SK-N-SH (cell line): Measurements from ENCODE around the gene BEND4. TPM values are rescaled to one million over a fixed set of nuclear protein-coding genes. Genes with fewer than 3 reads are reported as not detected.

Experiments
- CTCF ChIA-PET: fragments of 300-600, 350-600 bp; formaldehyde crosslinking; extraction: SDS; loops from one replicate; lab custom pipeline; 2021; lab: Yijun Ruan, JAX
- POLR2A ChIA-PET: fragments of 350-600 bp; sonication (Branson Sonifier 250); formaldehyde crosslinking; extraction: SDS; loops from one replicate; lab custom pipeline; 2020; ENCODE audit warnings: antibody characterized with exemption, inconsistent platforms; lab: Yijun Ruan, JAX
- DNase-seq: peaks from one replicate; pipeline ENCODE4 v3.0.0; 2012
- H2AFZ ChIP-seq: fragments of 200-600 bp; sonication (generic); 2 replicates; pipeline ENCODE4 v1.8.1; 2016; ENCODE audit warnings: antibody characterized with exemption, mild to moderate bottlenecking, low read depth
- H3F3A ChIP-seq: fragments of 200-600 bp; sonication (generic); replicated peaks from 2 replicates; pipeline ENCODE3; 2016; ENCODE audit warnings: antibody characterized with exemption, mild to moderate bottlenecking; ENCODE audit not compliant: insufficient read depth
- H3K27ac ChIP-seq, 2 experiments: fragments of 200-500 bp in 1 of 2; fragments of 200-600 bp in 1 of 2; sonication (Bioruptor generic) in 1 of 2; sonication (generic), shearing (Covaris generic) in 1 of 2; 2 replicates each; pipeline versions ENCODE4 v1.5.1 to v1.6.1; 2014 to 2016; ENCODE audit warnings: low read depth in 2 of 2, inconsistent platforms in 1 of 2, low read length in 1 of 2, mild to moderate bottlenecking in 1 of 2, mixed read lengths in 1 of 2
- H3K27me3 ChIP-seq: fragments of 200-600 bp; sonication (generic), shearing (Covaris generic); 2 replicates; pipeline ENCODE4 v1.6.1; 2016; ENCODE audit warnings: mixed run types; ENCODE audit not compliant: insufficient read depth
- H3K36me3 ChIP-seq, 2 experiments: fragments of 200-500 bp in 1 of 2; fragments of 200-600 bp in 1 of 2; sonication (Bioruptor generic) in 1 of 2; sonication (generic) in 1 of 2; replicated peaks in 1 of 2; 2 replicates each; pipeline versions ENCODE3 to v1.5.1; 2014 to 2016; ENCODE audit warnings: low read length in 1 of 2, mild to moderate bottlenecking in 1 of 2; ENCODE audit not compliant: insufficient read depth in 2 of 2, control insufficient read depth in 1 of 2
- H3K4me1 ChIP-seq, 2 experiments: fragments of 200-500 bp in 1 of 2; fragments of 200-600 bp in 1 of 2; sonication (Bioruptor generic) in 1 of 2; sonication (generic), shearing (Covaris generic) in 1 of 2; 2 replicates each; pipeline versions ENCODE4 v1.5.1 to v1.6.1; 2014 to 2016; ENCODE audit warnings: low read depth in 1 of 2, low read length in 1 of 2, mixed run types in 1 of 2; ENCODE audit not compliant: insufficient read depth in 2 of 2, control insufficient read depth in 1 of 2
- H3K4me2 ChIP-seq: fragments of 200-600 bp; sonication (generic), shearing (Covaris generic); 2 replicates; pipeline ENCODE4 v1.6.1; 2017; ENCODE audit warnings: mixed run types
- H3K4me3 ChIP-seq, 2 experiments: fragments of 200-500 bp in 1 of 2; fragments of 200-600 bp in 1 of 2; sonication (Bioruptor generic) in 1 of 2; sonication (generic), shearing (Covaris generic) in 1 of 2; 2 replicates each; pipeline versions ENCODE4 v1.5.1 to v1.8.1; 2014 to 2016; ENCODE audit warnings: low read depth in 2 of 2, inconsistent platforms in 1 of 2, low read length in 1 of 2, mild to moderate bottlenecking in 1 of 2, mixed read lengths in 1 of 2, moderate library complexity in 1 of 2
- H3K79me2 ChIP-seq: fragments of 200-600 bp; sonication (generic); 2 replicates; pipeline ENCODE4 v1.8.1; 2017; ENCODE audit warnings: mild to moderate bottlenecking; ENCODE audit not compliant: insufficient read depth
- H3K9ac ChIP-seq: fragments of 200-600 bp; sonication (generic); 2 replicates; pipeline ENCODE4 v1.6.1; 2017; ENCODE audit warnings: mixed run types
- H3K9me2 ChIP-seq: fragments of 200-600 bp; sonication (generic); 2 replicates; pipeline ENCODE4 v1.6.1; 2017; ENCODE audit warnings: mixed run types
- H3K9me3 ChIP-seq: fragments of 200-600 bp; sonication (generic); 2 replicates; pipeline ENCODE4 v1.6.1; 2017; ENCODE audit warnings: mixed run types, mild to moderate bottlenecking, moderate library complexity
- H4K20me1 ChIP-seq: fragments of 200-600 bp; sonication (generic); 2 replicates; pipeline ENCODE4 v1.6.1; 2017; ENCODE audit warnings: mild to moderate bottlenecking, mixed run types; ENCODE audit not compliant: insufficient read depth
- CTCF ChIP-seq: fragments of 200-600 bp; sonication (generic); IDR thresholded peaks from 2 replicates; pipeline ENCODE4 v1.6.1; 2017; ENCODE audit warnings: antibody characterized with exemption, mild to moderate bottlenecking, moderate library complexity
- ELF1 ChIP-seq: IDR thresholded peaks from 2 replicates; pipeline ENCODE4 v1.4.0; 2012
- EZH2phosphoT487 ChIP-seq: fragments of 200-600 bp; sonication (generic); IDR thresholded peaks from 2 replicates; pipeline ENCODE4 v1.6.1; 2017; ENCODE audit warnings: low read depth, mixed run types, mild to moderate bottlenecking, antibody characterized with exemption, moderate library complexity, borderline replicate concordance
- FOSL2 ChIP-seq: IDR thresholded peaks from 2 replicates; pipeline ENCODE4 v1.4.0; 2012; ENCODE audit warnings: low read depth, mild to moderate bottlenecking, moderate library complexity, borderline replicate concordance
- FOXJ3 ChIP-seq: sonication (generic); formaldehyde crosslinking; IDR thresholded peaks from 2 replicates; pipeline ENCODE4 v1.5.1; 2020; ENCODE audit warnings: mild to moderate bottlenecking, missing genetic modification reagents
- FOXM1 ChIP-seq: IDR thresholded peaks from 2 replicates; pipeline ENCODE4 v1.4.0; 2012; ENCODE audit warnings: low read depth, mild to moderate bottlenecking
- GABPA ChIP-seq: IDR thresholded peaks from 2 replicates; pipeline ENCODE4 v1.4.0; 2012; ENCODE audit warnings: low read depth, mild to moderate bottlenecking
- IRF3 ChIP-seq: fragments of 150-350 bp; IDR thresholded peaks from 2 replicates; pipeline ENCODE4 v1.6.1; 2016; ENCODE audit warnings: mild to moderate bottlenecking, low read depth, low read length
- MAX ChIP-seq: IDR thresholded peaks from 2 replicates; pipeline ENCODE4 v1.4.0; 2012; ENCODE audit warnings: low read depth
- MEF2A ChIP-seq: IDR thresholded peaks from 2 replicates; pipeline ENCODE4 v1.4.0; 2012; ENCODE audit warnings: low read depth, borderline replicate concordance
- NFIC ChIP-seq: IDR thresholded peaks from 2 replicates; pipeline ENCODE4 v1.4.0; 2012; ENCODE audit warnings: borderline replicate concordance
- POLR2AphosphoS5 ChIP-seq: IDR thresholded peaks from 2 replicates; pipeline ENCODE4 v1.6.1; 2012; ENCODE audit warnings: low read depth, low read length
- RCOR1 ChIP-seq: fragments of 150-350 bp; IDR thresholded peaks from 2 replicates; pipeline ENCODE4 v1.6.1; 2017; ENCODE audit warnings: antibody characterized with exemption, low read length
- SMC3 ChIP-seq: IDR thresholded peaks from 2 replicates; pipeline ENCODE4 v1.6.1; 2012; ENCODE audit warnings: low read depth, low read length, improper control_type of control experiment
- TCF12 ChIP-seq: IDR thresholded peaks from 2 replicates; pipeline ENCODE4 v1.4.0; 2012
- TEAD4 ChIP-seq: IDR thresholded peaks from 2 replicates; pipeline ENCODE4 v1.4.0; 2012; ENCODE audit warnings: mild to moderate bottlenecking, borderline replicate concordance; ENCODE audit not compliant: insufficient read depth
- YY1 ChIP-seq: IDR thresholded peaks from 2 replicates; pipeline ENCODE4 v1.4.0; 2012; ENCODE audit warnings: low read depth, mild to moderate bottlenecking
- ZBTB33 ChIP-seq: IDR thresholded peaks from 2 replicates; pipeline ENCODE4 v1.4.0; 2012; ENCODE audit warnings: low read depth, borderline replicate concordance
- WGBS: methylation state at CpG from one replicate; pipeline ENCODE4 v1.1.6; 2017; ENCODE audit warnings: low lambda C conversion rate; 5-methylcytosine and 5-hydroxymethylcytosine counted together
- polyA plus RNA-seq, 3 experiments: library from polyadenylated mRNA; depleted of rRNA; stranded (reverse); fragments of >200 nt; gene quantifications; 2 replicates each; pipeline ENCODE4 v1.2.3, GENCODE V29; 2012

Gene BEND4
- polyA plus RNA-seq, 1 of the 3 experiments (the other 2 are of a cell fraction), result 0.02 TPM

GRCh38 chr4:42070463-42070862 lies 82.0 kb downstream of the BEND4 start:
- H3F3A ChIP-seq, result no peaks in the 10 kb centered on the region
- no peaks in the 10 kb centered on the region; a peak in 1 of 4 replicates for H3K4me1 ChIP-seq
- H3K4me2 ChIP-seq, result no peak overlapping the region
- no peaks in the 10 kb centered on the region for H4K20me1 ChIP-seq
- DNase-seq, result no peak
- H2AFZ ChIP-seq, result no peak overlapping the region
- ChIA-PET CTCF (no interaction called here), POLR2A (no interaction called here)
- peaks cover 49 to 68% of the 10 kb centered on the region in 2 experiments for H3K36me3 ChIP-seq
- no peaks in the 10 kb centered on the region for H3K27me3 ChIP-seq
- no peaks in the 10 kb centered on the region for H3K9me3 ChIP-seq
- no peaks in the 10 kb centered on the region for H3K79me2 ChIP-seq
- WGBS, result 95% methylated on average over 4 of the region's 4 CpGs
- H3K9ac ChIP-seq, result no peak overlapping the region
- TF ChIP-seq MAX (no peak), RCOR1 (no peak), TCF12 (no peak), CTCF (no peak), SMC3 (no peak), ZBTB33 (no peak), FOXM1 (no peak), YY1 (no peak), TEAD4 (no peak)
- no peaks in the 10 kb centered on the region for H3K9me2 ChIP-seq
- H3K4me3 ChIP-seq, result no peak overlapping the region
- H3K27ac ChIP-seq, result no peak overlapping the region

GRCh38 chr4:42067264-42067663 lies 85.2 kb downstream of the BEND4 start:
- WGBS, result 50% methylated on average over 2 of the region's 2 CpGs
- no peaks in the 10 kb centered on the region; a peak in 1 of 4 replicates for H3K4me1 ChIP-seq
- no peak for DNase-seq
- no peaks in the 10 kb centered on the region for H3K27me3 ChIP-seq
- H4K20me1 ChIP-seq, result no peaks in the 10 kb centered on the region
- H3F3A ChIP-seq, result no peaks in the 10 kb centered on the region
- H3K9ac ChIP-seq, result no peak overlapping the region
- no peaks in the 10 kb centered on the region for H3K9me3 ChIP-seq
- H3K27ac ChIP-seq, result no peak overlapping the region
- no peak overlapping the region for H3K4me3 ChIP-seq
- peaks cover 36 to 85% of the 10 kb centered on the region in 2 experiments for H3K36me3 ChIP-seq
- H2AFZ ChIP-seq, result no peak overlapping the region
- CTCF ChIA-PET, result no interaction called here
- TF ChIP-seq GABPA, result no peak
- no peak for TF ChIP-seq CTCF
- TF ChIP-seq FOSL2, result no peak
- TF ChIP-seq TCF12, result no peak
- TF ChIP-seq TEAD4, result no peak
- no peak for TF ChIP-seq IRF3
- no peak for TF ChIP-seq ELF1
- no peak for TF ChIP-seq NFIC
- TF ChIP-seq POLR2AphosphoS5, result no peak
- TF ChIP-seq MEF2A, result no peak
- TF ChIP-seq EZH2phosphoT487, result no peak
- TF ChIP-seq FOXJ3 (CRISPR knock-in tag), result no peak
- TF ChIP-seq, all 33 proteins: peak for 0
- Histone ChIP-seq H3K4me2 (no peak overlapping the region), H3K9me2 (no peaks in the 10 kb centered on the region), H3K79me2 (no peaks in the 10 kb centered on the region)
- POLR2A ChIA-PET, result no interaction called here
